ENCODE data around the gene UQCRC2.
"Not testable (repeated sequence)": the region's sequence is repeated elsewhere in the genome, so short reads cannot be mapped to it uniquely, and the experiment has no call there.

Gene UQCRC2

DNA sequence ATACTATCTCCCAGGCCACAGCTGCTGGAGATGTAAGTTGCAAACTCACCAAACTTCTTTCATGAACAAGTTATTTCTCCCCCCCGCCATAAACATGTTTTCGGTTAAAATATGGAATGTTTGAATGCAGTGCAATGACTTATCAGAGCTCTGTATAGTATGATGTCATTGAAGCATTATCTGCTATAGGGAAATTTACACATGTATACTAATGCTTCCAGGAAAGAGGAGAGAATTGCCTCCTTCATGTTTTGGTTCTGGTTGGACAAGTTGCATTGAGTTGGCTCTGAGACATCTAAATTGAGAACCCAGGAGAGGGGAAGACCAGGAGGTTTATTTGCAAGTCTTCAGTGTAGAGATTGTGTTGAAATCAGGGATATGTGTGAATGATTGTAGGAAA lies 20.8 kb downstream of the UQCRC2 start:
- no peak overlapping the region for H3K4me3 ChIP-seq (ENCODE audit: low read depth, low read length)

DNA sequence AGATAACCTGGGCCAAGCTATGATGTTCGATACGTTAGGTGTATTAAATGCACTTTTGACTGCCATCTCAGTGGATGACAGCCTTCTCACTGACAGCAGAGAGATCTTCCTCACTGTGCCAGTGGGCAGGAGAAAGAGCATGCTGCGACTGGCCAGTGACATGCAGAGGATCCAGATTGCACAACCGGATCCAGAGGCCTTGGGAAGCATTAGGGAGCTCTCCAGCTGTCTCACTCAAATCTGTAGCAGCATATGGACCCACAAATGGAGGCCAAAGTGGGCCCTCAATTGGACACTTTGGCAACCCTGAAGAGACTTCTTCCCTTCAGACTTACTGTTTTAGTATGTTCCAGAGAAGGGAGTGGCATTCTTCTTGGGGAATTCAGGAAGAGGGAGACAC lies 26.9 kb downstream of the UQCRC2 start:
- H3K4me3 ChIP-seq (ENCODE audit: low read depth, low read length), result no peak overlapping the region
- no peak for DNase-seq (ENCODE audit: low read depth)

More for the DNA sequence above, 20.8 kb downstream of the UQCRC2 start:
- DNase-seq (ENCODE audit: low read depth), result no peak

DNA sequence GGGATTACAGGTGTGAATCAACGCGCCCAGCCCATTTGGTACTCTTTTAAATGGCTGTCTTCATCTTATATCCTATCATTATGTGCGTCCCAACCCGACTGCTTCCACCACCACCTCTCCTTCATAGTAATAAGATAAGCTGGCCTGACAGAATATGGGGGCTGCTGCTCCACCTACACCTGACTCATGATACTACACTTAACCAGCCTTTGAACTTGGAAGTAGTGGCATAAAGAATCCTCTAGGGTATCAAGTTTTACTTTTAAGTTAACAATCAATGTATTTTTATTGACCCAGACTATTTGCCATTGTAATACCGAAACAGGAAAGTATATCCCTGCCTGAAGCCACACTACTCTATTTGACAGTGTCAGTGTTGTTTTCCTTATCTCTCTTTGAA lies 28.9 kb downstream of the UQCRC2 start:
- no peak overlapping the region for H3K4me3 ChIP-seq (ENCODE audit: low read depth, low read length)

DNA sequence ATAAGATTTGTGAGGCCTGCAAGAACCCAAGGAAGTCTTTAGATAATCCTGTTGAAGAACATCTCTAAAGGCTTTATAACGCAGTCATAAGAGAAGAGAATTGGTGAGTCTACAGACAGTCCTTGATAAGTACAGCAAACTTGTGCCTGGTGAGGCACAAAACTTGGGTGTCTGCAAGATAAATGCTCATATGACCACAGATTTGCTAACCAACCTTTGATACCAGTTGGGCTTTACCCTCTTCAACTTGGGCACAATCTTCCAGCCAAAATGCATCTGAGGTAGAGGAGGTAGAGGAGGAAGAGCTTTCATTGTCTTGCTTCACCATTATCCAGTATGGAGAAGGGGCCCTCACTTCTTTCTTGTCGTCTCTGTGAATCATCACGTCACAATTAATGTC lies 30.9 kb downstream of the UQCRC2 start:
- DNase-seq (ENCODE audit: low read depth), result no peak
- H3K4me3 ChIP-seq (ENCODE audit: low read depth, low read length), result no peak overlapping the region

More for the DNA sequence above, 28.9 kb downstream of the UQCRC2 start:
- no peak for DNase-seq (ENCODE audit: low read depth)

DNA sequence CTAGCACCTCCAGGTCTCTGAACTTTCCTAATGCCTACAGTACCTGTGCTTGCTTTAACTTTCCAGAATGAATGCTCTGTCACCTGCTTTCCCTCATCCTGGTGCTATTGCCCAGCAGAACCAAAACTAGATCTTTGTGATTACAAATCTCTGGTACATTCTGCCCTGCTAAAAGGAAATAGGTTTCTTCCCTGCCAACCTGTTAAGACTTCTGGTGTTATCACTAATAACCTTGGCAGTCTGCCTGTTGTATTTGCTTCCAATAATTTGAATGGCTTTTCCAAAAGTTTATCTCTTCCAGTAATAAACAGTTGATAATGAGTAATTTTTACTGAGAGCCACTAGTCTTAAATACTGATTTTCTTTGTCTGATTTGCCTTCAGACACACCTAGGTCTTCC lies 32.4 kb downstream of the UQCRC2 start:
- DNase-seq (ENCODE audit: low read depth), result no peak
- no peak overlapping the region for H3K4me3 ChIP-seq (ENCODE audit: low read depth, low read length)

DNA sequence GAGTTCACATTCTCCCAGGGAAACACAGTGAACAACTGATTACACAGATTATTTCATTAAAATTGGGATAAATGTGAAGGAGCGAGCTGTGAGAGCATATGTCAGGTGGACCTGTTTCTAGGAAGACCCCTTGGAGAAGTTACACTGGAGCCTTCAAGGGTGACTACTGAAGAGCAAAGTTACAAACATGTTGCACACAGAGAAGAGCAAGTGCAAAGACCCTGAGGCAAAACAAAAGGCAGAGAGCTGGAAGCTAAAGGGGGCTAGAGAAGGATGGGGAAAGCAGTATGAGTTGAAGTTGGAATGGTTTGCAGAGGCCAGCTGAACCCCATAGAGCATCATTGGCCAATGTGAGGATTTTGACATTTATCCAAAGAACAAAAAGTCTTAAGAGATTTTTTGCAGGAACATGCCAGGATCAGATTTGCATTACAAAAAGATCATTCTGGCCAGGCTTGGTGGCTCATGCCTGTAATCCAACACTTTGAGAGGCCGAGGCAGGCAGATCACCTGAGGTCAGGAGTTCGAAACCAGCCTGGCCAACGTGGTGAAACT lies 33.6 kb downstream of the UQCRC2 start:
- no peak for DNase-seq (ENCODE audit: low read depth)
- no peak overlapping the region for H3K4me3 ChIP-seq (ENCODE audit: low read depth, low read length)

DNA sequence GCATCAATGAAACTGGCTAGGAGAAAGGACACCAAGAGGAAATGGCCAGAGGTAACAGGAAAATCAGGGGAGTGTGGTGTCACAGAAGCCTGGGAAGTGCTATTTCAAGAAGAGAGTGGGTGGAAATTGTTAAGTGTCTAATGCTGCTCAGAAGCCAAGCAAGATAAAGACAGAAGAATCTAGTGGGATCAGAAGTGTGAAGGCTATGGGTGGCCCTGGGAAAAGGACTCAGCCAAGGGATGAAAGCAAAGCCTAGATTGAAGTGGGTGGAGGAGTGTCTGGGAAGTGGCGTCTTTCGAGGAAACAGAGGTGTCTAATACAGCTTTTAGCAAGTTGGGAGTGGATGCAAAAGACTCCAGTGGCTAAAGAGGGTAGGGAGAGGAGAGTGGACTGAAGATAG lies 34.3 kb downstream of the UQCRC2 start:
- no peak for DNase-seq (ENCODE audit: low read depth)
- H3K4me3 ChIP-seq (ENCODE audit: low read depth, low read length), result no peak overlapping the region

DNA sequence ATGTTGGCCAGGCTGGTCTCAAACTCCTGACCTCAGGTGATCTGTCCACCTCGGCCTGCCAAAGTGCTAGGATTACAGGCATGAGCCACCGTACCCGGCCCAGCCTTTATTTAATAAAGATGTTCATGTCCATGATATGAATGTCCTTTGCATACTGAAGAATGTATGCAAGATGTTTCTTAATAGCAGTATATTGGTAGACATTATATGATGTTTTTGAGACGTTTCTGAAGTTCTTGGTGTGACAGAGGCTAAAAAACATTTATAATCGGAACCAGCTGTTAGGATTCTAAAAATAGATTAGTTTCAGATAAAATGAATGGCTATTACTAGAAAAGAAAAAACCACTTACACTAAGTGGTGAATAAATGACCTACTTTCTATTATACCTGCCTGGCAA lies 36.0 kb downstream of the UQCRC2 start:
- no peak for DNase-seq (ENCODE audit: low read depth)
- no peak overlapping the region for H3K4me3 ChIP-seq (ENCODE audit: low read depth, low read length)

DNA sequence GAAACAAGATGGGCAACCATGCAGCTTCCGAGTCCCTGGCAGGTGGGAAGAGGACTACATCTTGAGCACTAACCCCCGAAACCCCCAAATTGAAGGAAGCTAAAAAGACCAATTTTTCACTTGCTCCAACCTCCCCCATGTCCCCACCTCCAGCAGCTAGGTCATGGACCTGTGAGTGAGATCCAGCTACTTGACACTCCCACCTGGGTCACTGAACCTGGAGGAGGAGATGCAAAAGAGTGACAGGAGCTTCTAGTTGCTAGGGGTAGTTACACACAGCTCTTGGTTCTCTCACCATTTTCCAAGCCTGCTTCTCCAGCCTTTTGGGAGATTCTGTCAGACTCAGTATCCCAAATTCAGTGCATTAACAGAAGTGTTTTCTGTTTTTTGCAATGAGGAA lies 36.6 kb downstream of the UQCRC2 start:
- no peak for DNase-seq (ENCODE audit: low read depth)
- H3K4me3 ChIP-seq (ENCODE audit: low read depth, low read length), result no peak overlapping the region

DNA sequence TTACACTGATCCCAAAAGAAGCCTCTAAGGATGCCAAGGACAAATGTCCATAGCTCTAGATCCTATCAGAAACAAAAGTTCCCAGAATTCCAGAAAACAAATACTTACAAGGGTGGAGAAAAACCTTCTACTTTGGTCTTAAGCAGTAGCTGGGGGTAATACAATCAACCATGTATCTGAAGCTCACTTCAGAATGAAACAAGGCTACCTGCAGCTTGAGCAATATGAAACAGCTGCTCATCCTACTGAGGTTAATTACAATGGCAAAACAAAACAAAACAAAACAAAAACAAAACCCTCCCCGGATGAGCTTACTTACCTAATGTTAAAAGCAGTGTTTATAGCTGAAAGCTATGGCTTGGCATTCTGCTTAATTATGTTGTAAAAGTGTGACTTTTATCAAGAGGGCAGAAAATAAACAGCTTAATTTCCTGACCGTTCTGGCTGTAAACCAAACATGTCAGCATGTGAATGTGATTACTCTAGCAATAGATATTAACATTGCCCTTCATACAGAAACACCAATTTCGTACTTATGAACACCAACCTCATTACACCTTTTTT lies 37.3 kb downstream of the UQCRC2 start:
- no peak overlapping the region for H3K4me3 ChIP-seq (ENCODE audit: low read depth, low read length)
- no peak for DNase-seq (ENCODE audit: low read depth)

DNA sequence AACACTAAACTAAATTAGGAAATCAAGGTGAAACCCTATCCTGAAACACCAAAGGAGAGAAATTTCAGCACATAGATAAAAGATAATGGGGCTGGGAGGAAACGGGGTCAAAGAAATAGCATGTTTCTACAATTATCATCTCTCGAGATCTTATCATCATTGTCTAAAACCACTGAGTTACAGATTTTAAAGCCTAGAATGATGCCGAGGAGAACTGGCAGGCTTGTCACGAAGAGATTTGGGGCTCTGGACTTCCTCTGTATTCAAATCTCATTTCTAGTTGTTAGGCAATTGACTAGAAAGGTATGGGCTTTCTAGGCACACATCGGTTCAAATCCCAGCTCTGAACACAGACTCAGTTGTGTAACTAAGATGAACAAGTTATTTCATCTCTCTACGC lies 38.5 kb downstream of the UQCRC2 start:
- DNase-seq (ENCODE audit: low read depth), result no peak
- no peak overlapping the region for H3K4me3 ChIP-seq (ENCODE audit: low read depth, low read length)

DNA sequence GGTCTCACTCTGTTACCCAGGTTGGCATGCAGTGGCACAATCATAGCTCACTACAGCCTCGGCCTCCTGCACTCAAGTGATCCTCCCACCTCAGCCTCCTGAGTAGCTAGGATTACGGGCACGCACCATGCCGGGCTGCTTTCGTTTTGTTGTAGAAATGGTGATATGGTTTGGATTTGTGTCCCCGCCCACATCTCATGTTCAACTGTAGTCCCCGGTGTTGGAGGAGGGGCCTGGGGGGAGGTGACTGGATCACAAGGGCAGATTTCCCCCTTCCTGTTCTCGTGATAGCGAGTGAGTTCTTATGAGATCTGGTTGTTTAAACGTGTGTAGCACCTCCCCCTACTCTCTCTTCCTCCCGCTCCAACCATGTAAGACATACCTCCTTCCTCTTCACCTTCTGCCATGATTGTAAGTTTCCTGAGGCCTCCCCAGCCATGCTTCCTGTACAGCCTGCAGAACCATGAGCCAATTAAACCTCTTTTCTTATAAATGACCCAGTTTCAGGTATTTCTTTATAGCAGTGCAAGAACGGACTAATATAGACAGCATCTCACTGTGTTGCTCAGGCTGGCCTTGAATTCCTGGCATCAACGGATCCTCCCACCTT lies 41.8 kb downstream of the UQCRC2 start:
- H3K4me3 ChIP-seq (ENCODE audit: low read depth, low read length), result no peak overlapping the region
- DNase-seq (ENCODE audit: low read depth), result no peak

DNA sequence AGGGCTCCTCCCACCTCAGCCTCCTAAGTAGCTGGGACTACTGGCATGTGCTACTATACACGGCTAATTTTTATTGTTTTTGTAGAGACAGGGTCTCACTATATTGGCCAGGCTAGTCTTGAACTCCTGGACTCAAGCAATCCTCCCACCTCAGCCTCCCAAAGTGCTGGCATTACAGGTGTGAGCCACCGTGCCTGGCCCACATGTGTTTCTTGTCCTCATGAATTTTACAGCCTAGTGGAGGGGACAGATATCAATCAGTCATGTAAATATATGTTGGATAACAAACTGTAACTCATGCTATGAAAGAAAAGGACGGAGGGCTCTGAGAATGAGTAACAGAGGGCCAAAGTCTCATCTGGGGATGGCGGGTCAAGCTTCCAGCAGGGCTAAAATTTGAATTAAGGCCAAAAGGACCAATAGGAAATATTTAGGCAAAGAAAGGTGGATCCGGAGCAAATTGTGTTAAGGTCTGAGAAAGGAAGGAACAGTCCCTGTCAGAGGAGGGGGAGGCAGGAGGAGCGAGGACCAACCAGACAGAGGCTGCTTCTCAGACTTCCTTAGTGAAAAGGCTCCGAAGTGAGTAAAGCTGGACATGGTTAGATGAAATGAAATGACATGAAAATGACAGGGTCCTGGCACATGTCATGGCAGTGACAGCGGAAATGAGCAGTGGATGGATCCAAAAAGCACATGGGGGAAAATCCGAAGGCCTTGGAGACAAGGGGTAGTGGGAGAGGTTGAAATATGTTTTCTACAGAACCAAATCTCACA lies 43.9 kb downstream of the UQCRC2 start:
- H3K4me3 ChIP-seq (ENCODE audit: low read depth, low read length), result no peak overlapping the region
- DNase-seq (ENCODE audit: low read depth), result no peak

DNA sequence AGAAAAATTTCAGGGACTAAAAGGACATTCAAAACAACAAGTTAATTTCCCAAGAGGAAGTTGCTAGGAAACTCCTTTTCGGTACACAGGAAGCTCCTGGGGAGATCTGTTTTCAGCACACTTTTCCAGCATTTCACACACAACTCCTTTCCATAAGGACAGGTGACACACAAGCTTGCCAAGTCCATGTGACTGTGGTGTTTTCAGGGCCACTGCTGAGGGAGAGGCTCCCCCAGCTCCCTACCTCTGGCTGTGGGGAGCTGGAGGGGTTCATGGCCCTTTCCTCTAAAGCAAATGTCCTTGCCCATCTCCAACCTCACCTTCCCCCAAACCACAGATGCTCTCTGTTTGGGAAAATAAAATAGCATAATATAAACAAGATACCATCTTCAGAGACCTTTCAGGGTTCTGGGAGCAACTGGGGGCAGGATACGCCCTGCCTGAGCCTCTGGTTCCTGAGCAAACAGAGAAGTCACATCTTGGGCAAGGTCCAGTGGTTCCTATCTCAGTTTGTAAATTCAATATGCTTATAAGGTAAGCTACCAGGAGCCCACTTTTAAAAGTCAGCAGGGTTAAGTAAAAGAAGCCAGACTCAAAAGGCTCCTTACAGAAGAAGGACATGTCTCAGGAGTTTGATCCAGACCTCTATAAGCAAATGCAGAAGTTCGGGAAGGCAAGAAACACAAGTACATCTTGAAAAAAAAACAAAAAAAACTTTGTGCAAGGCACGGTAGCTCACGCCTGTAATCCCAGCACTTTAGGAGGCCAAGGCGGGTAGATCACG lies 44.7 kb downstream of the UQCRC2 start:
- no peak for DNase-seq (ENCODE audit: low read depth)
- H3K4me3 ChIP-seq (ENCODE audit: low read depth, low read length), result no peak overlapping the region

DNA sequence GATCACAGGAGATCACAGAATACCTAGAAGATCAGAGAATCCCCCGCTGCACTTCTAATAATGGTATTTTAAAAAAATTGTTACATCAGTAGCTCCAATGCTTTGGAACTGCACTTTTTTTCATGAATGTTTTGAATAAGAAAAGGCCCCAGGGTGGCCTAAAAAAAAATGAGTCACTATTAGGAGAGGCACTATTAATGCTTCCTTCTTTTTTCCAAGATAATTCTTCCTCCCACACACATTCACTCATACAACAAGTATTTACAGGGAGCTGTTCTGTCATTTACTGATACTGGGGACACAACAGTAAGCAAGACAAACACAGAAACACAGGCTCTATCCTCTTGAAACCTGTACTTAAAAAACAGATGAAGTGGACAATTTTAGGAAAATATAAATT lies 48.4 kb downstream of the UQCRC2 start:
- no peak for DNase-seq (ENCODE audit: low read depth)

DNA sequence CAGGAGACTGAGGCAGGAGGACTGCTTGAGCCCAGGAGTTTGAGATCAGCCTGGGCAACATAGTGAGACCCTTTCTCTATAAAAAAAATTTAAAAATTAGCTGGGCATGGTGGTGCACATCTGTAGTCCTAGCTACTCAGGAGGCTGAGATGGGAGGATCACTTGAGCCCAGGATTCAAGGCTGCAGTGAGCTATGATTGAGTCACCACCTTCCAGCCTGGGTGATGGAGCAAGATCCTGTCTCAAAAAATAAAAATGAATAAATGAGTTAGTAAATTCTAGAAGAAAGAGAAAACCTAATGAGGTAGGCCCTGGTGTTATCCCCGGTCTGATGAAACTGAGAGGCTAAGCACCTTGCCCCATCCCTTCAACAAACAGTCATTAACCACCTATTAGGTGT lies 48.9 kb downstream of the UQCRC2 start:
- not testable (repeated sequence) for H3K4me3 ChIP-seq (ENCODE audit: low read depth, low read length); DNase-seq (ENCODE audit: low read depth)

More for the DNA sequence above, 48.4 kb downstream of the UQCRC2 start:
- no peak overlapping the region for H3K4me3 ChIP-seq (ENCODE audit: low read depth, low read length)

DNA sequence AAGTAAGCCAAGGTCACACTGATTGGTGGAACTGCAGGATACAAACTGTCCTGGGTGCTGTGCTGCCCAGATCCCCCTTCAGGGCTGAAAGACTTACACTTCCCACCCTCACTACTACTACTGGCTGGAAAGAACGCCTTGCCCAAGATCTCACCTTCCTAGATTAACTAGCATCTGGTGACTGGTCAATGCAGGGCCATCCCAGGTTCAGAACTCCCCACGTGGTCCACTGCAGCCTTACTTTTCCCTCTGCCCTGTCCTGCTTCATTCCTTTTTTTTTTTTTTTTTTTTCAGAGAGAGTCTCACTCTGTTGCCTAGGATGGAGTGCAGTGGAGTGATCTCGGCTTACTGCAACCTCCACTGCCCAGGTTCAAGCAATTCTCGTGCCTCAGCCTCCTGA lies 50.0 kb downstream of the UQCRC2 start:
- DNase-seq (ENCODE audit: low read depth), result no peak
- no peak overlapping the region for H3K4me3 ChIP-seq (ENCODE audit: low read depth, low read length)

DNA sequence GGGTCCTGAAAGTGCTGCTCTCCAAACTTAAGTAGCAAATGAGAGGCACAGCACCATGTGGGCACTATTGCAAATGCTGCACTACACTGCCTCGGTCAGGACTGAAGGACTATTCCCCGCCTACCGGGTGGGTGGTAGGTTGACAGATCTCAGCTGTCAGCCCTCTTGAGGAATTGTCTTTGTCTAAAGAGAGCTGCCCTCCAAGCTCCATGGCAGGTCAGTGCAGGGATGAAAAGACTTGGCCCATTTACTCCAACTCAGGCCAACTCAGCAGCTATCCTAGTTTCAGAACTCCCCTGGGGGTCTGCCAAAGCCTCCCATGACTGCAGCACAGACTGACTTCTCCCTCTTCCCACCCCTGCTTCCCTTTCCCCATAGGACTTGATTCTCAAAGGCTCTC lies 51.2 kb downstream of the UQCRC2 start:
- no peak for DNase-seq (ENCODE audit: low read depth)
- H3K4me3 ChIP-seq (ENCODE audit: low read depth, low read length), result no peak overlapping the region

DNA sequence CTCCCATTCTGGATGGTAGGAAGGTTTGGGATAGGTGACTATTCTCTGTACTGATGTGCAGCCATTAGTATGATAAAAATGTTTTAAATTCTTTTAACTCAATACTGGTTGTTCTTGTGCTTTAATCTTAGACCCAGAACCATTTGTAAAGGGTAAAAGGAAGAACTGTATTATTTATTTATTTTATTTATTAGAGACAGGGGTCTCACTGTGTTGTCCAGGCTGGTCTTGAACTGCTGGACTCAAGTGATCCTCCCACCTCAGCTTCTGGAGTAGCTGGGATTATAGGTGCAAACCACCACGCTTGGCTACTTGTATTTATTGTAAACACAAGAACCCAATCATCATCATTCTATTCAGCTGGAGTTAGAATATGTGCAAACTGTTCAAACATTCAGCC lies 52.6 kb downstream of the UQCRC2 start:
- DNase-seq (ENCODE audit: low read depth), result no peak
- H3K4me3 ChIP-seq (ENCODE audit: low read depth, low read length), result no peak overlapping the region

DNA sequence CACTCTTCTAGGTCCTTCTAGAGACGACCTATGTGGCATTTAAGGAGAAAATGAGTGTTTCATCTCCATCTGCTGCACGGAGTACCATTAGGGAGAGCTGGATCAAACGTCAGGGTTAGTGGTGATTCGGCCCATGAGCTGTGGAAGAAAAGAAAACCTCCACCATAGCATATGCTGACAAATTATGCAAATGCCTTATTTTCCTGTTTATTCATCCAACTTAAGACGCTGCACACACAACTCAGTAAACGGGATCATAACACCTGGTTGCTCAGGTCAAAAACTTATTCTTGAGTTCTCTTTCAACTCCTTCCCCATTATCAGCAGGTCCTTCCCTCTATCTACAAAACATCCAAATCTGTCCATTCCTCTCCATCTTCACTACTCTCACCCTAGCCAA lies 53.5 kb downstream of the UQCRC2 start:
- H3K4me3 ChIP-seq (ENCODE audit: low read depth, low read length), result no peak overlapping the region
- DNase-seq (ENCODE audit: low read depth), result no peak

Data from skeletal muscle cell (primary cell).